HEK293 (cell line): ENCODE data around the gene AVP.

ENCODE experiments used
- ELK4 ChIP-seq: IDR thresholded peaks from 2 replicates; pipeline ENCODE4 v1.6.1; 2011; ENCODE audit warnings: mild to moderate bottlenecking, low read depth, low read length, borderline replicate concordance
- KLF1 ChIP-seq: fragments of 450-650 bp; formaldehyde crosslinking; IDR thresholded peaks from 2 replicates; pipeline ENCODE4 v1.5.1; 2016; ENCODE audit warnings: missing biosample characterization, missing genetic modification characterization
- ZBTB1 ChIP-seq: fragments of 450-650 bp; formaldehyde crosslinking; IDR thresholded peaks from 2 replicates; pipeline ENCODE4 v1.5.1; 2016; ENCODE audit warnings: missing biosample characterization, missing genetic modification characterization
- ZFP69B ChIP-seq: fragments of 450-650 bp; formaldehyde crosslinking; IDR thresholded peaks from 2 replicates; pipeline ENCODE4 v1.5.1; 2016; ENCODE audit warnings: missing biosample characterization, missing genetic modification characterization
- ZNF24 ChIP-seq: fragments of 450-650 bp; formaldehyde crosslinking; IDR thresholded peaks from 2 replicates; pipeline ENCODE4 v1.5.1; 2016; ENCODE audit warnings: missing biosample characterization, missing genetic modification characterization
- ZNF274 ChIP-seq, 2 experiments: fragments of 200-500 bp in 1 of 2; fragments of 450-650 bp in 1 of 2; sonication (Bioruptor generic) in 1 of 2; formaldehyde crosslinking in 1 of 2; IDR thresholded peaks; 2 replicates each; pipeline versions ENCODE4 v1.5.1 to v1.6.1; 2014 to 2016; ENCODE audit warnings: borderline replicate concordance in 1 of 2, inconsistent platforms in 1 of 2, low read length in 1 of 2, missing biosample characterization in 1 of 2, missing genetic modification characterization in 1 of 2
- ZNF549 ChIP-seq: fragments of 450-650 bp; IDR thresholded peaks from 2 replicates; pipeline ENCODE4 v1.5.1; 2018; ENCODE audit warnings: missing biosample characterization, missing genetic modification characterization, mild to moderate bottlenecking, inconsistent platforms, moderate library complexity
- ZNF776 ChIP-seq: fragments of 450-650 bp; formaldehyde crosslinking; IDR thresholded peaks from 2 replicates; pipeline ENCODE4 v1.5.0; 2017; ENCODE audit warnings: missing biosample characterization, missing genetic modification characterization, borderline replicate concordance
- TF ChIP-seq, protein P1 (sequence below): fragments of 450-650 bp; formaldehyde crosslinking; IDR thresholded peaks from 2 replicates; pipeline ENCODE4 v1.5.1; 2016; ENCODE audit warnings: missing biosample characterization, missing genetic modification characterization
- TF ChIP-seq, protein P2 (sequence below): fragments of 450-650 bp; formaldehyde crosslinking; IDR thresholded peaks from 2 replicates; pipeline ENCODE4 v1.5.1; 2016; ENCODE audit warnings: missing biosample characterization, missing genetic modification characterization
- TF ChIP-seq, protein P3 (sequence below): fragments of 450-650 bp; formaldehyde crosslinking; IDR thresholded peaks from 2 replicates; pipeline ENCODE4 v1.5.1; 2016; ENCODE audit warnings: missing biosample characterization, missing genetic modification characterization

DNA sequence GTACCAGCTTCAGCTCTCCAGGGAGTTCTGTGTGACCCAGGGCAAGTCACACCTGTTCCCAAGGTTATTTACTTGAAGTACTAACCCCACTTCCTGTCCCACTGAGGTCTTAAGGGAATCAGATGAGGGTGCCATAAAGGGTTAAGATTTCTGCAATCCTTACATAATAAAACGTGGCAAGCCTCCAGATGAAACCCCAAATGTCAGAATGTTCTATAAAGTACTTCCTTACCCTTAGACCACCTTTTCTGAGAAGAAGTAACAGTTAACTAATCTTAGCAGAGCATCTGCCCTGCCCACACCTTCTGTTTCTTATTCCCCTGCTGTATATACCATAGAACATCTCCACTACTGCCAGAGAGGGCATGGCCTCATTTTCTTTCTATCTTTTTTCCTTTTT, 6.0 kb upstream of the AVP start:
- TF ChIP-seq, protein P1, sequence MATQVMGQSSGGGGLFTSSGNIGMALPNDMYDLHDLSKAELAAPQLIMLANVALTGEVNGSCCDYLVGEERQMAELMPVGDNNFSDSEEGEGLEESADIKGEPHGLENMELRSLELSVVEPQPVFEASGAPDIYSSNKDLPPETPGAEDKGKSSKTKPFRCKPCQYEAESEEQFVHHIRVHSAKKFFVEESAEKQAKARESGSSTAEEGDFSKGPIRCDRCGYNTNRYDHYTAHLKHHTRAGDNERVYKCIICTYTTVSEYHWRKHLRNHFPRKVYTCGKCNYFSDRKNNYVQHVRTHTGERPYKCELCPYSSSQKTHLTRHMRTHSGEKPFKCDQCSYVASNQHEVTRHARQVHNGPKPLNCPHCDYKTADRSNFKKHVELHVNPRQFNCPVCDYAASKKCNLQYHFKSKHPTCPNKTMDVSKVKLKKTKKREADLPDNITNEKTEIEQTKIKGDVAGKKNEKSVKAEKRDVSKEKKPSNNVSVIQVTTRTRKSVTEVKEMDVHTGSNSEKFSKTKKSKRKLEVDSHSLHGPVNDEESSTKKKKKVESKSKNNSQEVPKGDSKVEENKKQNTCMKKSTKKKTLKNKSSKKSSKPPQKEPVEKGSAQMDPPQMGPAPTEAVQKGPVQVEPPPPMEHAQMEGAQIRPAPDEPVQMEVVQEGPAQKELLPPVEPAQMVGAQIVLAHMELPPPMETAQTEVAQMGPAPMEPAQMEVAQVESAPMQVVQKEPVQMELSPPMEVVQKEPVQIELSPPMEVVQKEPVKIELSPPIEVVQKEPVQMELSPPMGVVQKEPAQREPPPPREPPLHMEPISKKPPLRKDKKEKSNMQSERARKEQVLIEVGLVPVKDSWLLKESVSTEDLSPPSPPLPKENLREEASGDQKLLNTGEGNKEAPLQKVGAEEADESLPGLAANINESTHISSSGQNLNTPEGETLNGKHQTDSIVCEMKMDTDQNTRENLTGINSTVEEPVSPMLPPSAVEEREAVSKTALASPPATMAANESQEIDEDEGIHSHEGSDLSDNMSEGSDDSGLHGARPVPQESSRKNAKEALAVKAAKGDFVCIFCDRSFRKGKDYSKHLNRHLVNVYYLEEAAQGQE (tag by site-specific recombination), result no peak
- TF ChIP-seq ZNF274 (IDR thresholded peaks at IDR 0.05; ENCODE audit: low read length) (no peak), ZNF274 (tag by site-specific recombination; IDR thresholded peaks at IDR 0.05; ENCODE audit: borderline replicate concordance) (no peak), ELK4 (no peak), ZNF24 (no peak), ZBTB1 (tag by site-specific recombination) (no peak), ZNF549 (no peak), ZFP69B (tag by site-specific recombination) (no peak), KLF1 (tag by site-specific recombination) (no peak), ZNF776 (tag by site-specific recombination) (no peak)
- TF ChIP-seq, protein P2, sequence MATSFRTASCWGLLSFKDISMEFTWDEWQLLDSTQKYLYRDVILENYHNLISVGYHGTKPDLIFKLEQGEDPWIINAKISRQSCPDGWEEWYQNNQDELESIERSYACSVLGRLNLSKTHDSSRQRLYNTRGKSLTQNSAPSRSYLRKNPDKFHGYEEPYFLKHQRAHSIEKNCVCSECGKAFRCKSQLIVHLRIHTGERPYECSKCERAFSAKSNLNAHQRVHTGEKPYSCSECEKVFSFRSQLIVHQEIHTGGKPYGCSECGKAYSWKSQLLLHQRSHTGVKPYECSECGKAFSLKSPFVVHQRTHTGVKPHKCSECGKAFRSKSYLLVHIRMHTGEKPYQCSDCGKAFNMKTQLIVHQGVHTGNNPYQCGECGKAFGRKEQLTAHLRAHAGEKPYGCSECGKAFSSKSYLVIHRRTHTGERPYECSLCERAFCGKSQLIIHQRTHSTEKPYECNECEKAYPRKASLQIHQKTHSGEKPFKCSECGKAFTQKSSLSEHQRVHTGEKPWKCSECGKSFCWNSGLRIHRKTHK (tag by site-specific recombination), result no peak
- TF ChIP-seq, protein P3, sequence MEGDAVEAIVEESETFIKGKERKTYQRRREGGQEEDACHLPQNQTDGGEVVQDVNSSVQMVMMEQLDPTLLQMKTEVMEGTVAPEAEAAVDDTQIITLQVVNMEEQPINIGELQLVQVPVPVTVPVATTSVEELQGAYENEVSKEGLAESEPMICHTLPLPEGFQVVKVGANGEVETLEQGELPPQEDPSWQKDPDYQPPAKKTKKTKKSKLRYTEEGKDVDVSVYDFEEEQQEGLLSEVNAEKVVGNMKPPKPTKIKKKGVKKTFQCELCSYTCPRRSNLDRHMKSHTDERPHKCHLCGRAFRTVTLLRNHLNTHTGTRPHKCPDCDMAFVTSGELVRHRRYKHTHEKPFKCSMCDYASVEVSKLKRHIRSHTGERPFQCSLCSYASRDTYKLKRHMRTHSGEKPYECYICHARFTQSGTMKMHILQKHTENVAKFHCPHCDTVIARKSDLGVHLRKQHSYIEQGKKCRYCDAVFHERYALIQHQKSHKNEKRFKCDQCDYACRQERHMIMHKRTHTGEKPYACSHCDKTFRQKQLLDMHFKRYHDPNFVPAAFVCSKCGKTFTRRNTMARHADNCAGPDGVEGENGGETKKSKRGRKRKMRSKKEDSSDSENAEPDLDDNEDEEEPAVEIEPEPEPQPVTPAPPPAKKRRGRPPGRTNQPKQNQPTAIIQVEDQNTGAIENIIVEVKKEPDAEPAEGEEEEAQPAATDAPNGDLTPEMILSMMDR (tag by site-specific recombination), result no peak
